ENCODE measurements around the gene KARS1. TPM values are rescaled to one million over a fixed set of nuclear protein-coding genes. Genes with fewer than 3 reads are reported as not detected.

Gene KARS1
- total RNA-seq, 1 donor from 2014 or later: 110 TPM

GRCh38 chr16:75578725-75579124, 68.7 kb downstream of the KARS1 start:
- TF ChIP-seq CTCF (IDR thresholded peaks at IDR 0.05; ENCODE audit: unreplicated experiment): no peak
- H3K4me3 Mint-ChIP-seq: no peak overlapping the region
- H3K4me1 Mint-ChIP-seq: no peaks in the 10 kb centered on the region
- peaks cover 29% of the 10 kb centered on the region for H3K36me3 Mint-ChIP-seq
- H3K27me3 Mint-ChIP-seq (ENCODE audit: low read depth): no peaks in the 10 kb centered on the region
- H3K9me3 Mint-ChIP-seq: no peaks in the 10 kb centered on the region
- H3K27ac Mint-ChIP-seq: no peak overlapping the region
- no peak for DNase-seq (ENCODE audit: low spot score in 2 of 2, unreplicated experiment in 2 of 2)

- no peak overlapping the region for H3K27ac Mint-ChIP-seq
- no peaks in the 10 kb centered on the region for H3K4me1 Mint-ChIP-seq
- peaks cover 34% of the 10 kb centered on the region for H3K36me3 Mint-ChIP-seq
- no peak for DNase-seq (ENCODE audit: low spot score in 2 of 2, unreplicated experiment in 2 of 2)
- no peak overlapping the region for H3K4me3 Mint-ChIP-seq
- no peak for TF ChIP-seq CTCF (IDR thresholded peaks at IDR 0.05; ENCODE audit: unreplicated experiment)
- H3K9me3 Mint-ChIP-seq: no peaks in the 10 kb centered on the region
- H3K27me3 Mint-ChIP-seq (ENCODE audit: low read depth): no peaks in the 10 kb centered on the region
Measured at GRCh38 chr16:75578212-75578611, 69.3 kb downstream of the KARS1 start.

Other genes starting within 250 kb of the KARS1 start
- gene CFDP1, start 214.2 kb downstream of the KARS1 start, total RNA-seq: 86.7 to 89.1 TPM (median 87.0 TPM) in 3 replicates
- 37.1 to 40.2 TPM (median 38.4 TPM) in 3 replicates for gene TMEM170A, start 183.0 kb downstream of the KARS1 start, total RNA-seq
- 1.9 to 2.4 TPM (median 2.1 TPM) in 3 replicates for gene CHST6, start 152.2 kb downstream of the KARS1 start, total RNA-seq
- gene CHST5, start 111.6 kb downstream of the KARS1 start, total RNA-seq: 0.40 to 0.50 TPM (median 0.49 TPM) in 3 replicates
- gene TMEM231, start 91.4 kb downstream of the KARS1 start, total RNA-seq: 9.2 to 13.0 TPM (median 10.8 TPM) in 3 replicates
- gene GABARAPL2, start 81.3 kb downstream of the KARS1 start, total RNA-seq: 71.9 to 75.6 TPM (median 74.9 TPM) in 3 replicates
- gene ADAT1, start 24.4 kb downstream of the KARS1 start, total RNA-seq: 54.5 to 58.7 TPM (median 55.7 TPM) in 3 replicates
- 47.3 to 51.0 TPM (median 49.1 TPM) in 3 replicates for gene TERF2IP, start 108 bp upstream of the KARS1 start, total RNA-seq
- gene CPHXL2, start 29.3 kb upstream of the KARS1 start, total RNA-seq: not detected in 3 replicates
- gene DUXB, start 53.8 kb upstream of the KARS1 start, total RNA-seq: not detected in 3 replicates
- gene CPHXL, start 78.8 kb upstream of the KARS1 start, total RNA-seq: not detected in 3 replicates

Measured in mesothelial cell of epicardium (in vitro differentiated cells).